NAMALWA (cell line): ENCODE data around the gene OGFR.
A peak's percentile ranks its signal among the peaks of the same experiment; 100 is the strongest.

Experiments
- DNase-seq: peaks from one replicate; pipeline ENCODE4 v3.0.0-alpha.2; 2015; ENCODE audit warnings: low spot score

OGFR gene

DNA sequence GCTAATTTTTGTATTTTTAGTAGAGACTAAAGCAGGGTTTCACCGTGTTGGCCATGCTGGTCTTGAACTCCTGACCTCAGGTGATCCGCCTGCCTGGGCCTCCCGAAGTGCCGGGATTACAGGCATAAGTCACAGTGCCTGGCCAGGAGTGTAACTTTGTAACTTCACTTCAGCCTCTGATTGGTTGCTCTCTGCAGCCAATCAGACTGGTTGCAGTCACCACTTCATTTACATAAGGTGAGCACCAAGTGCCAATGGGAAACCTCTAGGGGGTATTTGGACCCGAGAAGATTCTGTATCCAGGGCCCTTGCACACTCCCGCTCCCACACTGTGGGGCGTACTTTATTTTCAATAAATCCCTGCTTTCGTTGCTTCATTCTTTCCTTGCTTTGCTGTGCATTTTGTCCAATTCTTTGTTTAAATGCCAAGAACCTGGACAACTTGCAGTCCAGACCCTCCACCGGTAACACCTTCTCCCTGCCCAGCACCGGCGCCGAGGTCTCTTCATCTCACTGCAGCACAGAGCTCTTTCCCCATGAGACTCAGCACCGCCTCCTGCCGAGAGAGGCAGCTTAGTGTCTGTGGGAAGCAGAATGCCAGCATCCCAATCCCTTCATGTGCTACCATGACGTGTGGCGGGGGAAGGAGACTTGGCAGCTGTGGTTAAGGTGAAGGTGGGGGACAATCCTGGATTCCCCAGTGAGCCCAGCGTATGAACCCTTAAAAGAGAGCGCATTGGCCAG is 22.3 kb upstream of the OGFR start:
- DNase-seq, result no peak

DNA sequence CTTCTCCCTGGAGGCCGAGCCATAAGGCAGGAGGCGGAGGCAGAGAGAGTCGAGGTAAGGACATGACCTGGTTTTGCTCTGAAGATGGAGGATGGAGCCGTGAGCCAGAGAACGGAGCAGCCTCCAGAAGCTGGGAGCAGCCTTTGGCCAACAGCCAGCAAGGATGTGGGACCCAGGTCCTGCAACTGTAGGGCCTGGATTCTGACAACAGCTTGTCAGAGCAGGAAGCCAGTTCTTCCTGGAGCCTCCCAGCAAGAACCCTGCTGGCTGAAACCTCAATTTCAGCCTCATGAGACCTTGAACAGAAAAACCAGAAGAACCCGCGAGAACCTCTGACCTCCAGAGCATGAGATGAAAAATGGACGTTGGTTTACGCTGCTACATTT is 21.7 kb upstream of the OGFR start:
- DNase-seq, result no peak

DNA sequence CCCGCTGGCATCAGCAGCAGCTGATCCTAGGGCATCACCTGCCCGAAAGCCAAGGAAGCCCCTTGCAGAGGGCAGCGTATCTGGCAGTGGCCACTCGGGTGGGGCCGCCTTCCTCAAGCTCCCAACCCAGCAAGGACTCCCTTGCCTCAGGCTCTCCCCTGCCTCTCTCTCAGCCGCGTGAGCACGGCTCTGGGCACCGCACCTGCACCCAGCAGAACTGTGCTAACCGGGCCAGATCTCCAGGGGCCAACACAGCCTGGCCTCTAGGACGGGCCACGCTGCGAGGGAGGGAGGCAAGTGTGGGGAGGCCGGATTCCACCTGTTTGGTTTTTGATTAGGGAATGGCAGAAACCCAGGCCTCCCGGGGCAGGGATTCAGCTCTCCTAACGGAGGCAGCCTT is 20.1 kb upstream of the OGFR start:
- no peak for DNase-seq

DNA sequence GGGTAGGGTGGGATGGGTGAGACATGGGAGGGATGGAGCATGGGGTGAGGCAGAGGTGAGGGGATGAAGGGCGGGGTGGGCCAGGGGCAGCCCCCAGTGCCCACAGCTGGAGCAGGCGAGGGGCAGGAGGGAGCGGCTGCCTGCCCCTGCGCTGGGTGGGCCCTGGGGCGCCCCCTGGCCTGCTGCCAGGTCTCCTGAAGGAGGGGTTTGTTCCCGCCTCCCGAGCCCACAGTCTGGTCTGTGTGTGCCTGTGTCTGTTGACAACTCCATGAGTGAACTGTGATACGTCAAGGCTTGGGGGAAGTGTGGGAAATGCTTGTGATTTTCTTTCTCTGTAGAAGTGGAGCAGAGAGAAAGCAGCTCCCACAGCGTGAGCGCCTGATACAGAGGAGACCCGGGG is 19.2 kb upstream of the OGFR start:
- DNase-seq, result no peak

DNA sequence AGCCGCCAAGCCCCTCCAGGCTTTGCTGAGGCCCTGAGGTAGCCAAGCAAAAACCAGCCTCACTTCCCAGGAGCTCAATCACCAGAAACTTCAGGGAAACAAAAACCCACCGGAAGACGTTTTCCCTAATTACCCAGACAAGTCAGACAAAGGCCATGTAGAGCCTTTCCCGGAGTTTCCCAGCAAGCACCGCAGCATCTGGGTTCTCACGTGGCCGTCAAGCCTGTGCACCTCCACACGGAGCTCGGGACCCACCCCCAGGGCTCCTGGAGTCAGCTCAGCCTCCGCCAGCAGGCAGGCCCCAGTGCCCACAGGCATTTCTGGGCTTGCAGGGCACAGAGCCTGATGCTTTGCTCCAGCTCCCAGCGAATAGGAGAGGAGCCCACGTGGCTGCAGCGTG is 18.5 kb upstream of the OGFR start:
- DNase-seq, result no peak

DNA sequence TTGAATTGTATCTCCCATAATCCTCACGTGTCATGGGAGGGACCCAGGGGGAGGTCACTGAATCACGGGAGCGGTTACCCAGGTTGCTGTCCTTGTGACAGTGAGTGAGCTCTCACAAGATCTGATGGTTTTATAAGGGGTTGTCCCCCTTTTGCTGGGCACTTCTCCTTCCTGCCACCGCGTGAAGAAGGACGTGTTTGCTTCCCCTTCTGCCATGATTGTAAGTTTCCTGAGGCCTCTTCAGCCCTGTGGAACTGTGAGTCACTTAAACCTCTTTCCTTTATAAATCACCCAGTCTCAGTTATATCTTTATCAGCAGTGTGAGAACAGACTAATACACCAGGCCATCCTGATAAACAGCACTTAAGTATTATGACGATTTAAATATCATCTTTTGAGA is 17.3 kb upstream of the OGFR start:
- DNase-seq, result no peak

DNA sequence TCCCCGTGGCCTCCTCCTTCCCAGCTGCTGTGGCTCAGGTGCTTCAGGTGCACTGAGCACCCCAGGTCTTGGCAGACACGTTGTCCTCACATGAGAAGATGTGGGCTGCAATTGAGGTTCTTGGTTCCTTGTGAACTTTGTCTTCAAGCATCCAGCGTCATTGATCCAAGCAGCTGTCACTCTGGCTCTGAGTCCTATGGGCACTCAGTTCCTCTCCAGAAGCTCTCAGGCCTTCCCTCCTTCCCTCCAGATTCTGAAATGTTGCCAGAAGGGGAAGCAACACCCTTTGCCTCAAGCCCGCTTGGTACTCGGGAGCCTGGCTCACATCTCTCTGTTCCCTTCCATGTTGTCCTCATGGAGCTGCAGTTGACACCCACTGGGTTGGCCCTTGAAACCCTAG is 16.8 kb upstream of the OGFR start:
- DNase-seq, result no peak

DNA sequence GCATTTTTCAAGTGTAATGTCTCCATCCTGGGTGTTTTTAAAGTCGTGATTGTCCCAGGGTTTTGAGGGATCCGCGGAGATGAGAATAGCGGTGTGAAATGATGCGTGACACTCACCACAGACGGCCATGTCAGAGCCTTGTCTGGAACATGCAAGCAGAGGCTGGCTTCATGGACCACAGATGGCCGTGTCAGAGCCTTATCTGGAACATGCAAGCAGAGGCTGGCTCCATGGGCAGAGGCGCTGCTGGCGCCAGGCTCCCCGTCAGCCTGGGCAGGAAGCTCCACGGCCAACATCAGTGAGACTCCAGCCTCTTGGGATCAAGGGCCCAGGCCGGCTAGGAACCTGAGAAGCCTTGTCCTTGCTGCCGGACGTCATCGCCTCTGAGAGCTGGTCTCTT is 16.0 kb upstream of the OGFR start:
- no peak for DNase-seq

DNA sequence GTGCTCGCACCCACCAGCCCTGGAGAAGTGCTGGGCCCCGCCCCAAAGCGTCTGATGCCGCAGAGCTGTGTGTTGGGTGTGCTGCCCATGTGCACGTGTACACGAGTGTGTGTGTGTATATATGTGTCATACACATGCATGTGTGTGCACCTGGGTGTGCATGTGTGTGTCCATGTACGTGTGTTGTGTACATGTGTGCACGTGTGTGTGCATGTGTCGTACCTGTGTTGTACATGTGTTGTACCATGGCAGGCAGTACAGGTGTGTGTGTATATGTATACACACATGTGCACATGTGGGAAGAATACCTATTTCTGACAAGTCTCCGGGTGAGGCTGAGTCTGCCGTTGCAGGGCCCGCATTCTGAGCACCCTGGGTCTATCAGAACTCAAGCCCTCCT is 14.6 kb upstream of the OGFR start:
- DNase-seq, result no peak

DNA sequence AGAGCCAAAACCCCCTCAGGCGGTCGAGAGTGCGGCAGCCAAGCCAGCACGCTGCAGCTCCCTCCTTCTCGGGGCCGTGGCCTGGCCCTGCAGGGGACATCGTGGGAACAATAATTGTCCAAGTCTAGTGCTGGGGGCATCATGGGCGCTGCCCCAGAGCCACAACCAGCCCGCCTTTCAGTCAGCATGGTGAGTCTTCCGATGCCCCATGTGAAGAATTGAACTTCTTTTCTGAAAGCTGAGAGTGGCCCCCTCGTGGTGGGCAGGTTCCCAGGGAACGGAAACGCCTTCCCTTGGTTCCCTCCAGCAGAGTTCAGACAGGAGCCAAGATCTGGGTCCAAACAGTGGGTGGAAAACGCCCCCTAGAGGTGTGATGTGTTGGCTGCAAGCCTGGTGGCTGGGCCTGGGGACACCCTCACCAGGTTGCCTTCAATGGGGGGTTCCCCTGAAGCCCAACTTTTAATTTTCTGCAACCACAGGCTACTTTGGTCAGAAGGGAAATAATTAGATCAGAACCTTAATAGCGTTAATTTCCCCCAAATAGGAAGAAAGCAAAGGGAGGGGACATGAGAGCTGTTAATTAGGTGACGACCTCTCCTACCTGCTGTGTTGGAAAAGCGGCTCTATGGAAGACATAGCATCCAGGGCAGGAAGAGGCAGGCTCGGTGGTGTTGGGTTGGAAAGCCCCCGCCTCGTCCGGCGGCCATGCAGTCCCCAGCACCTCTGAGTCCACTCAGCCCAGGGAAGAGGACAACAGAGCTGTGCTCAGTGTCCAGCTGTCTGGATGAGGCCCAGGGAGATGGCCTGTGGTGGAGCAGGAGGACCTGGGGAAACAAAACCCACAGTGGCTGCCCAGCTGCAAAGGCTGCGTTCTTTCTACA is 13.1 kb upstream of the OGFR start:
- DNase-seq, result peak; percentile 90

DNA sequence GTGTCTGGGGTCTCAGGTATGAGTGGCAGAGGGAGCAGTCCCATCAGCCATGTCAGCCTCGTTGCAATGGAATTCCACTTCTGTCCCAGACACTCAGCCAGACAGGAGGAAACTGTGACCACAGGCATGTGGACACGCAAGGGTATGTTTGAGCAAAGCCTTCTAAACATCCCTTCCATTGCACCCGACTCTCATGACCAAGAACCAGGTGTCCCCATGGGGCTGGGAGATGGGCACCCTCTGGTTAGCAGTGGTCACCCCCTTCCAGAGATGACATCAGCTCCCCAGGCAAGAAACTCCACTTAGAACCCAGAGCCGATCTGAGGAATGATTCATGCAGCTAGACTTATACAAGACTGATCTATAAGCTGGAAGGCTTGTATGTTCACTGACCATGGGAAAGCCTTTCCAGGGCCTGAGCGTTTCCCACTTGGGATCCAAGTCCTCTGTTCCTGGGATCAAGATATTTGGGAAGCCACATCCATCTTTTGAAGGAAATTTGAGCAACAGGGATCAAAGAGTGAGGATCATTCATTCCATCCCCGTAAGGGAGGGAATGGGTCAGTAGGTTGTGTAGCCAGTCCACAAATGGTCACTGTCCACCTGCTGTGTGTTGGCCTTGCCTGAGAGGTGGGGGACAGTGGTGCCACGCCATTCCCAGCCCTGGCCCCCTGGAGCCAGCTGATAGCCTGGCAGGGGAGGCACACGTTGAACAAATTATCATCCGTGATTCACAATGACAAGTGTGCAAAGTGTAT is 12.3 kb upstream of the OGFR start:
- DNase-seq, result no peak

DNA sequence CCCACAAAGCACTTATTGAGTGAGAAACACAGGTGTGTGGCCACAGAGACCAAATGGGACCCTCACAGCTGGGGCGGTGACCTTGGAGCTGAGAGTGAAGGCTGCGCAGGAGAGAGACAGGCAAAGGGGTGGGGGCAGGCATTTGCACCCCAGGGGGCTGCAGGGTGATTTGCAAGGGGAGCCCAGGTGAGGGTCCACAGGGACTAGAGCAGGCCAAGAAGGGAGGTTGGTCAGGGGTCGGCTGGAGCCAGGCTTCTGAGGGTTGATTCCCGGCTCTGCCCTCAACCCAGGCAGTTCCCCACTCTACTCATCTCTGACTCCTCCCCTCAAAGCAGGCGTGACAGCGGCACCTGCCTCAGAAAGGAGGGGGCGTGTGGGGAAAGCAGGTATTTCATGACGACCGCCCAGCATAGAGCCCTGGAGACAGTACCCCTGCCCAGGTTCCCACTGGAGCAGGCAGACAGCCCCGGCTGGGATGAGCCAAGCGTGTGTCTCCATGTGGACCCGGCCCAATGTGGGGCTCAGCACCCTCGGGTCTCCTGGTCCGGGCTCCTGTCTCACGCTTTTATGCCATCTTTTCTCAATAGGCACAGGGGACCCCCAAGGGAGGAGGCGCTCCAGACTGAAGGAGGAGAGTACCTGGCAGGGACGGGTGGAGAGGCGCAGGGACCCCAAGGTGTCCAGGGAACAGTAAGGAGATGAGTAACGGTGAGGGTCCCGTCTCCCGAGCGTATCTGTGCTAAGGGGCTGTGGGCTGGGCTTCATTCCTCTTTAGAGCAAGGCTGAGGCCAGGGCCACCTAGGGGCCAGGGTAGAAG is 11.5 kb upstream of the OGFR start:
- DNase-seq, result no peak

DNA sequence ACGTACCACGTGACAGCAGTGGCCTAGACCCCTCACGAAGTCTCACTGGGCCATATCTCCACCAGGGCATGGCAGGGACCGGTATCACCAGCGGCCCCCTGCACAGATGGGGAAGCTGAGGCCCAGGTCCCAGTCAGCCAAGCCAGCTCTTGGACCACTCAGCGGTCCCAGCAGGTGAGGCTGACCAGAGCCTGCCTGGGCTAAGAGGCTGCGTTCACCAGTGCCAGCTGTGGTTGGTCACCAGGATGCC is 11.0 kb upstream of the OGFR start:
- DNase-seq, result no peak

DNA sequence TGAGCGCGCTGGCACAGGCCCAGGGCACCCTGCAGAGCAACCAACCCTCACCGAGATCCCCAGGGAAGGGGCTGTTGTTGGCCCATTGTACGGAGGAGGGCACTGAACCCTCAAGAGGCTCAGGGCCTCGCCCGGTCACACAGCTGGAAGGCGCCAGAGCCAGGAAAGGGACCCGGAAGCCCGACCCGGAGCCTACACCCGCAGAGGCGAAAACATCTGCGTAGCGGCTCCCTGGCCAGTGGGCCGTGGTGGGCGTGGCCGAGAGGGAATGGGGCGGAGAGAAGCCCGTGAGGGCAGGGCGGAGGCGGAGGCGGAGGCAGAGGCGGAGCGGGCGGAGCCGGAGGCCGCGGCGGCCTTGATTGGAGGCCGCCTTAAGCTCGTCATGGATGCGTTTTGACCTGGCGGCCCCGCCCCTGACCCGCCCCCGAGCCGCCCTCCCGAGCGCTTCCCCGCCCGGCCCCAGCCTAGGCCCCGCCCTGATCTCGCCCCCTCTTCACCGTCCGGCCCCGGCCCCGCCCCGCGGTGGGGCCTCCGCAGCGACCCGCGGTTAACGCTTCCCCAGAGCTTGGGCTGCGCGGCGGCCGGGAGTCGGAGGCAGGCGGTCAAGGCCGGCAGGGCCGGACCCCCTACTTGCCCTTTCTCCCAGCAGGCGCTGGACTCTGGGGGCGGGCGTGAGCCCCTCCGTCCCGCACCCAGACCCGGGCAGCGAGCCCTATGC is 10.5 kb upstream of the OGFR start:
- DNase-seq, result peak; percentile 97

DNA sequence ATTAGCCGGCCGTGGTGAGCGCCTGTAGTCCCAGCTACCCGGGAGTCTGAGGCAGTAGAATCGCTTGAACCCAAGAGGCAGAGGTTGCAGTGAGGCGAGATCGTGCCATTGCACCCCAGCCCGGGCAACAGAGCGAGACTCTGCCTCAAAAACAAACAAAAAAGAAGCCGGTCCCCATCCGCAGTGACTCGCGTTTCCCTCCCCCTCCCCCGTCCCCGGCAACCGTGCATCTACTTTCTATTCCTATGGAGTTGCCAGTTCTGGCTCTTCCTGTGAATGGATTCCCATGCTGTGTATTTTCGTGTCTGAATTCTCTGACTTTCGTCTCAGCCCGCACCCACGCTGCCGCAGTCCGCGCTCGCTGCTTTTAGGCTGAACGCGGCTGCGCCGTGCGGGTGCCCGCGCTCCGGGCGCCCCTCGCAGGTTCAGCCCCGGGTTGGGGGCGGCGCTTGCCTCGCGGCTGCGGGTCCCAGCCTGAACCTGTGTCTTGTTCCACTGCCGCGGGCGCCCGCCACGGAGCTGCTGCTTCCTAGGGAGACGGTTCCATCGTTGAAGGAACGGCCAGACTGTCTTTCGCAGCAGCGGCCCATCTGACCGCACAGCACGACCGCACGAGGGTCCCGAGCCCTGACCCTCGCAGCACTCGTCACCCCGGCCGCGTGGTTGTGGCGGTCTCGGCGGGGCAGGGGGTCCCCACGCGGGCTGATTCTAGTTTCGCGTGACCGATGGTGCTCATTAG is 9.4 kb upstream of the OGFR start:
- peak; percentile 88 for DNase-seq

DNA sequence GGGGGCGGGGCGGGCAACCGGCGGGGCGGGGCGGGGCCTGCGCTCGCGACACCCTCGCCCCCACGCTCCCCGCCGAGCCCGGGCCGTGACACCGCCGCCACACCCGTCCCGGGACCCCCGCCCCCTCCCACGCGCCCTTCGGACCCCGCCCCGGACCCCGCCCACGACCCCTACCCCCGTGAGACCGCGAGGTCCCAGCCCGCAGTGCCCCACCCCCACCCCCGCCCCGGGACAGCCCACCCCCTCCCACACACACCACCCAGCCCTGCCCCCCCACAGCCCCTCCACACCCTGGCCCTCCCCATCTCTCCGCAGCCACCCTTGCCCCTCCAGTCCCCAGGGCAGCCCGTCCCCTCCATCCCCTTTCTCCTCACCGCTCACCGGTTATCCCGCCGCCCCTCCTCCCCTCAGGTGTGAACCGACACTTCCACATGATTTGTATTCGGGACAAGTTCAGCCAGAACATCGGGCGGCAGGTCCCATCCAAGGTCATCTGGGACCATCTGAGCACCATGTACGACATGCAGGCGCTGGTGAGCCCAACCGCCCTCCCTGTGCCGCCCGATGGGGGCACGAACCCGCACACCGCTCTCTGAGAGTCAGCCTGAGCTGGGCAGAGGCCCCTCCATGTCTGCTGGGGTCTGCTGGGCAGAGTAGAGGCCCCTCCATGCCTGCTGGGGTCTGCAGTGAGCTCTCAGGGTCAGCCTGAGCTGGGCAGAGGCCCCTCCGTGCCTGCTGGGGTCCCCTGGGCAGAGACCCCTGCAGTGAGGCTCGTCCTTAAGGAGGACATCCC is 7.7 kb upstream of the OGFR start:
- DNase-seq, result no peak

DNA sequence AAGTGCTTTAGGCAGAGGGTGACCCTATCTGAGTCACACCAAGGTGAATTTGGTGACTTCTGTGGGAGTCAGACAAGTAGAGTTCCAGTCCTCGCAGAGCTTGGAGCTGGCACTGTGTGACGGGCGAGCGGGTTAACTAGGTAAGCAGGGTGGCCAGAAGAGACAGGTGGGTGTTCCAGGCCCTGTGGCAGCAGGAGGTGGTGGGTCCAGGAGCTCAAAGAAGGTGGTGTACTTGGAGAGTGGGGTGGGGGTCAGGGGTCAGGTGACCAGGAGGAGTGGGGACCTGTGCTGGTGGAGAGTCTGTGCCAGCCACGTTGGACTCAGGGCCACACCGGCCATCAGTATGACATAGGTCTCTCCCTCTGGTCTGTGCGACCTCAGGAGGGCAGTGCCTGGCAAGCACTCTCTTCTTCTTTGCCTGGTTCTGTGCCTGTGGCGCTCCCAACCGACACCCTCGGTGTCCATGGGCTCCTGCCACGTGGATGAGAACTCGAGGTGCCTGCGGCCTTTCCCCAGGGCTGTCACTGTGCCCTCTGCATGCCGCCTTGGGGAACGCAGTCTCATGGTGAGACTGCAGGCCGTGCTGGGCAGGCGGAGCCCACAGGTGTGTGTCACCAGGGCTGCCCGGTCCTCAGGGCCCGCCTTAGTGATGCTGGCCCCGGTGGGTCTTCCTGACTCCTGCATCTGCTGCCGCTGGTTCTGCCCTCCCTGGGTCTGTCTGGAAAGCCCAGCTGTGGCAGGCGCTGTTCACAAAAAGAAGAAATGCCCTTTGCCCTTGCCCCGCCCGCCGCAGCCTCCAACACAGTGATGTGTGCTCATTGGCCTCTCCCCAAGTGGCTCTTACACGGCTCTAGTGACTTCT is 6.7 kb upstream of the OGFR start:
- no peak for DNase-seq

DNA sequence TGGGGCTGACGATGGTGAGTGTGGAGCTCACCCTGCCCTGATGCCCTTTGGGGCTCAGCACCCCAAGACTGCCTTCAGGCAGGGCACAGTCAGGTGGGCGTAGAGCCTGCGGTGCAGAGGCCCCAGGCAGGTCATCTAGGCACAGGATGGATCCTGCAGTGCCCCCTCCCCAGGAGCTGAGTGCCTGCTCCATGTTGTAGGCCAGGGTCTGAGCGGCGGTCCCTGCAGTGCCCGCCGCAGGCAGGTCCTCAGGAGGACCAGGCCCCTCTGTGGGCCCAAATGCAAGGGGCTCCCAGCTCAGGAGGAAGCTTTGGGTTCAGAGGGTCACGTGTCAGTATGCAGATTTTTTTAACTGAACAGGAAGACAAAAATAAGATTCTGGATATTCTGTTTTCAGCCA is 5.6 kb upstream of the OGFR start:
- DNase-seq, result no peak

DNA sequence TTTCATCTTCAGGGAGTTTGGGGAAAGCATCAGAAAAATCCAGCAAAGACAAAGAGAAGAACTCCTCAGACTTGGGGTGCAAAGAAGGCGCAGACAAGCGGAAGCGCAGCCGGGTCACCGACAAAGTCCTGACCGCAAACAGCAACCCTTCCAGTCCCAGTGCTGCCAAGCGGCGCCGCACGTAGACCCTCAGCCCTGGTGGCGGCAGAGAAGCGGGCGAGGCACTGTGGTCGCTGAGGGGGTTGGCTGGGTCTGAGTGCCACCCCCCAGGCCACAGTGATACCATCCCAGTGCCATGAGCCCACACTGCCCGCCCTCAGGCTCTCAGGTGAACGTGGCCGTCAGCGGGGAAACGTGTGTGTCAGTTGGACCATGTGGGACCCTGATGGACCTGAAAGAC is 5.2 kb upstream of the OGFR start:
- DNase-seq, result no peak
